GM18498 (cell line): ENCODE data around the gene FCHSD2.

Experiments
- ATAC-seq: cut with Tn5 transposase; IDR thresholded peaks from one replicate; pipeline ENCODE4 v1.9.1; 2021; ENCODE audit warnings: mild to moderate bottlenecking, moderate library complexity; ENCODE audit not compliant: unreplicated experiment

Gene FCHSD2

GRCh38 chr11:73142128-73142377 lies at the start of gene FCHSD2:
TSS of gene FCHSD2 (minus strand) at chr11:73142318. CDS start at chr11:73141877, 441 bp downstream.
- ATAC-seq: no peak

- ATAC-seq: no peak
Measured at GRCh38 chr11:73191151-73191550, 49.0 kb upstream of the FCHSD2 start.

GRCh38 chr11:73190557-73190885 lies 48.4 kb upstream of the FCHSD2 start:
- no peak for ATAC-seq

GRCh38 chr11:73189723-73190556 lies 47.8 kb upstream of the FCHSD2 start:
- no peak for ATAC-seq

GRCh38 chr11:73189315-73189714 lies 47.2 kb upstream of the FCHSD2 start:
- ATAC-seq: peak; percentile 60

GRCh38 chr11:73188301-73188700 lies 46.2 kb upstream of the FCHSD2 start:
- no peak for ATAC-seq

GRCh38 chr11:73187854-73188253 lies 45.7 kb upstream of the FCHSD2 start:
- no peak for ATAC-seq

GRCh38 chr11:73186886-73187285 lies 44.8 kb upstream of the FCHSD2 start:
- ATAC-seq: no peak

- no peak for ATAC-seq
Measured at GRCh38 chr11:73186294-73186850, 44.3 kb upstream of the FCHSD2 start.

- ATAC-seq: no peak
Measured at GRCh38 chr11:73185680-73186293, 43.7 kb upstream of the FCHSD2 start.

GRCh38 chr11:73184953-73185671 lies 43.0 kb upstream of the FCHSD2 start:
- peak; percentile 49 for ATAC-seq

- no peak for ATAC-seq
Measured at GRCh38 chr11:73182824-73183321, 40.8 kb upstream of the FCHSD2 start.

GRCh38 chr11:73178681-73179080 lies 36.6 kb upstream of the FCHSD2 start:
- ATAC-seq: no peak

GRCh38 chr11:73177778-73178539 lies 35.8 kb upstream of the FCHSD2 start:
- ATAC-seq: peak; percentile 76

GRCh38 chr11:73177380-73177777 lies 35.3 kb upstream of the FCHSD2 start:
- no peak for ATAC-seq

- no peak for ATAC-seq
Measured at GRCh38 chr11:73176874-73177155, 34.7 kb upstream of the FCHSD2 start.

- ATAC-seq: no peak
Measured at GRCh38 chr11:73176145-73176873, 34.2 kb upstream of the FCHSD2 start.

GRCh38 chr11:73175551-73176144 lies 33.5 kb upstream of the FCHSD2 start:
- ATAC-seq: no peak

- no peak for ATAC-seq
Measured at GRCh38 chr11:73174495-73174791, 32.3 kb upstream of the FCHSD2 start.

- no peak for ATAC-seq
Measured at GRCh38 chr11:73173755-73174494, 31.8 kb upstream of the FCHSD2 start.
